ENCODE results near the gene NDUFA6. TPM values are rescaled to one million over a fixed set of nuclear protein-coding genes. Genes with fewer than 3 reads are reported as not detected.
A peak's percentile ranks its signal among the peaks of the same experiment; 100 is the strongest.

Gene NDUFA6
- total and polyA plus RNA-seq, 2 of the 13 experiments (the other 11 are each of a cell fraction or from before 2014, with no cell fraction given): 68.5 to 87.8 TPM

DNA sequence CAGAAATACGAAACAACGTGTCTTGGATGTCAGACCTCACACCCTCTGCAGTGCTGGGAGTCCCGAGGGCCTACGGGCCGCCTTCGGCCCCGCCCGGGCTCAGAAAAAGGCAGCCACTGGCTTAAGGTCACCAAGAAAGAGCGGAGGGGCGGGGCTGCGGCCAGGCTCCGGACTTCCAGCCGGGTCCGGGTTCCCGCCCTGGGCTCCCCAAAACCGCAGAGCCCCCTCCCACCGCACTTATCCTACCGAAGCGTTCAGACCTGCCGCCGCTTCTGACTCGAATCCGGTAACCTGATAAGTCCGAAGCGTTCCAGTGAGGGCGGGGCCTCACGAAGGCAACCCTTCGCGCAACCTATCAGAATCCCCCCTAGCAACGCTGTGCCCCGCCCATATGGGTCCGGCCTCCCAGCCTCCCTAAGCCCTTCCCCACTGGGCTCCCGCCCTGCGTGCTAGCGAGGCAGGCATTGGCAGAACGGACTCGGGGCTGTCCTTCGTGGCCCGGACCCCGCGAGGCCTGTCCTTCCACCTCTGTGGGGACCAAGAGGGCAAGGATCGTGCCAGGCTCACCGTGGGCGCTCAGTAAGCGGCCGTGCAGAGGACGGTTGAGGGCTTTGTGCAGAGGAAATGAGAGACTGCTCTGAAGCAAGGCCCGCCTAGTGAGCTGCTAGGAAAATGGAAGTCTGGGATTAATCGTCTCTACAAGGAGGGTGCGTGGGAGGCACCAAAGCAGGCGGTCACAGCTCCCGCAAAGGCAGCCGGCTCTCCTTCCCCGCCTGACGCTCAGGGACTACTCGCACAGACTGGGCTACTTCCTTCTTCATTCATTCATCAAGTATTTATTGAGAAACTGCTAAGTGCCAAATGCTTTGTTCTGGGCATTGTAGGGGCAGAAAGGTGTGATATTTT lies 19.8 kb downstream of the NDUFA6 start, which contains the start of gene NAGA (continued):
- TF ChIP-seq GATAD2A (CRISPR knock-in tag; IDR thresholded peaks at IDR 0.05) (peak; percentile 81), ZNF792 (CRISPR knock-in tag; IDR thresholded peaks at IDR 0.05) (peak; percentile 92; the same call in 1 of the 2 replicates), EZH2 (conservative IDR thresholded peaks at IDR 0.05; ENCODE audit: low read depth, low read length) (no peak), HOXA5 (CRISPR knock-in tag; IDR thresholded peaks at IDR 0.05) (no peak), CCAR2 (optimal IDR thresholded peaks at IDR 0.05; ENCODE audit: low read depth, low read length) (no peak), WIZ (CRISPR knock-in tag; IDR thresholded peaks at IDR 0.05) (no peak), ZNF317 (CRISPR knock-in tag; IDR thresholded peaks at IDR 0.05) (0 out of 2 replicates have a peak, but pooled peaks have one; percentile 80), HDAC2 (CRISPR knock-in tag; IDR thresholded peaks at IDR 0.05) (peak; percentile 68; the same call in 1 of the 2 replicates), RARA (CRISPR knock-in tag; IDR thresholded peaks at IDR 0.05) (no peak; the same call in 1 of the 2 replicates), AKAP8 (CRISPR knock-in tag; IDR thresholded peaks at IDR 0.05) (peak; percentile 75; the same call in 1 of the 2 replicates), HNF4A (CRISPR knock-in tag; IDR thresholded peaks at IDR 0.05) (peak; percentile 58), SMAD3 (CRISPR knock-in tag; IDR thresholded peaks at IDR 0.05) (no peak), CENPX (CRISPR knock-in tag; IDR thresholded peaks at IDR 0.05) (no peak), SUZ12 (IDR thresholded peaks at IDR 0.05; ENCODE audit: low read depth, low read length) (no peak), ZNF256 (CRISPR knock-in tag; conservative IDR thresholded peaks at IDR 0.05) (peak; percentile 90), ZNF737 (CRISPR knock-in tag; IDR thresholded peaks at IDR 0.05; ENCODE audit: borderline replicate concordance) (no peak), ZNF740 (CRISPR knock-in tag; IDR thresholded peaks at IDR 0.05) (no peak; the same call in 1 of the 2 replicates), TAF15 (IDR thresholded peaks at IDR 0.05; ENCODE audit: low read depth, low read length, poor library complexity, severe bottlenecking) (no peak), ZNF556 (CRISPR knock-in tag; IDR thresholded peaks at IDR 0.05; ENCODE audit: borderline replicate concordance) (peak; percentile 62; the same call in 1 of the 2 replicates), ZNF609 (CRISPR knock-in tag; IDR thresholded peaks at IDR 0.05; ENCODE audit: borderline replicate concordance) (0 out of 2 replicates have a peak, but pooled peaks have one; percentile 53)
- TF ChIP-seq, protein P1, sequence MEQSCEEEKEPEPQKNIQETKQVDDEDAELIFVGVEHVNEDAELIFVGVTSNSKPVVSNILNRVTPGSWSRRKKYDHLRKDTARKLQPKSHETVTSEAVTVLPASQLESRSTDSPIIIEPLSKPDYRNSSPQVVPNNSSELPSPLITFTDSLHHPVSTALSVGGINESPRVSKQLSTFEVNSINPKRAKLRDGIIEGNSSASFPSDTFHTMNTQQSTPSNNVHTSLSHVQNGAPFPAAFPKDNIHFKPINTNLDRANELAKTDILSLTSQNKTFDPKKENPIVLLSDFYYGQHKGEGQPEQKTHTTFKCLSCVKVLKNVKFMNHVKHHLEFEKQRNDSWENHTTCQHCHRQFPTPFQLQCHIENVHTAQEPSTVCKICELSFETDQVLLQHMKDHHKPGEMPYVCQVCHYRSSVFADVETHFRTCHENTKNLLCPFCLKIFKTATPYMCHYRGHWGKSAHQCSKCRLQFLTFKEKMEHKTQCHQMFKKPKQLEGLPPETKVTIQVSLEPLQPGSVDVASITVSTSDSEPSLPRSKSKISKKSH (CRISPR knock-in tag; IDR thresholded peaks at IDR 0.05; ENCODE audit: borderline replicate concordance): peak; percentile 90
- TF ChIP-seq, protein P2, sequence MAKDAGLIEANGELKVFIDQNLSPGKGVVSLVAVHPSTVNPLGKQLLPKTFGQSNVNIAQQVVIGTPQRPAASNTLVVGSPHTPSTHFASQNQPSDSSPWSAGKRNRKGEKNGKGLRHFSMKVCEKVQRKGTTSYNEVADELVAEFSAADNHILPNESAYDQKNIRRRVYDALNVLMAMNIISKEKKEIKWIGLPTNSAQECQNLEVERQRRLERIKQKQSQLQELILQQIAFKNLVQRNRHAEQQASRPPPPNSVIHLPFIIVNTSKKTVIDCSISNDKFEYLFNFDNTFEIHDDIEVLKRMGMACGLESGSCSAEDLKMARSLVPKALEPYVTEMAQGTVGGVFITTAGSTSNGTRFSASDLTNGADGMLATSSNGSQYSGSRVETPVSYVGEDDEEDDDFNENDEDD (CRISPR knock-in tag; IDR thresholded peaks at IDR 0.05; ENCODE audit: borderline replicate concordance): peak; percentile 94

Data from HepG2 (cell line).